Neural cell (in vitro differentiated cells): Measurements from ENCODE around the gene MPP3. TPM values are rescaled to one million over a fixed set of nuclear protein-coding genes. Genes with fewer than 3 reads are reported as not detected.

ENCODE experiments used
- H2AFZ ChIP-seq: fragments of 200-600, 300-800 bp; sonication (generic), shearing (Covaris generic); 2 replicates; pipeline ENCODE4 v1.6.0; 2014; ENCODE audit warnings: low read depth, mild to moderate bottlenecking, antibody characterized with exemption, low read length, moderate library complexity
- H3F3A ChIP-seq: fragments of 200-600 bp; shearing (Covaris generic); 2 replicates; pipeline ENCODE4 v1.6.1; 2016; ENCODE audit warnings: mild to moderate bottlenecking, moderate library complexity, mixed read lengths, antibody characterized with exemption, low read length; ENCODE audit not compliant: insufficient read depth, poor library complexity, severe bottlenecking
- H3K27ac ChIP-seq: fragments of 200-600, 300-800 bp; sonication (generic), shearing (Covaris generic); 2 replicates; pipeline ENCODE4 v1.5.1; 2014; ENCODE audit warnings: mild to moderate bottlenecking, low read length, moderate library complexity
- H3K27me3 ChIP-seq: fragments of 300-800, 200-600 bp; sonication (generic), shearing (Covaris generic); 2 replicates; pipeline ENCODE4 v1.6.0; 2014; ENCODE audit warnings: mild to moderate bottlenecking, low read depth, low read length, moderate library complexity; ENCODE audit not compliant: insufficient read depth
- H3K36me3 ChIP-seq: fragments of 300-800, 200-600 bp; sonication (generic), shearing (Covaris generic); 2 replicates; pipeline ENCODE4 v1.5.1; 2014; ENCODE audit warnings: mild to moderate bottlenecking, antibody characterized with exemption, low read length, moderate library complexity; ENCODE audit not compliant: insufficient read depth
- H3K4me2 ChIP-seq: fragments of 300-800, 200-600 bp; sonication (generic), shearing (Covaris generic); 2 replicates; pipeline ENCODE4 v1.6.0; 2014; ENCODE audit warnings: mild to moderate bottlenecking, low read length
- H3K4me3 ChIP-seq: fragments of 300-800, 200-600 bp; sonication (generic), shearing (Covaris generic); 2 replicates; pipeline ENCODE4 v1.5.1; 2014; ENCODE audit warnings: mild to moderate bottlenecking, low read length, moderate library complexity
- H3K79me2 ChIP-seq: fragments of 200-600 bp; shearing (Covaris generic); replicated peaks from 2 replicates; pipeline ENCODE4 v1.6.0; 2014; ENCODE audit warnings: mild to moderate bottlenecking, low read length, moderate library complexity; ENCODE audit not compliant: insufficient read depth
- H3K9ac ChIP-seq: fragments of 300-800, 200-600 bp; sonication (generic), shearing (Covaris generic); 2 replicates; pipeline ENCODE4 v1.6.1; 2016; ENCODE audit warnings: mild to moderate bottlenecking, low read length, mixed read lengths
- H3K9me2 ChIP-seq: fragments of 200-600 bp; shearing (Covaris generic); 2 replicates; pipeline ENCODE4 v1.6.1; 2016; ENCODE audit warnings: mild to moderate bottlenecking, low read length, mixed read lengths; ENCODE audit not compliant: insufficient read depth
- H3K9me3 ChIP-seq: fragments of 200-600, 300-800 bp; sonication (generic), shearing (Covaris generic); 2 replicates; pipeline ENCODE4 v1.6.1; 2016; ENCODE audit warnings: mild to moderate bottlenecking, mixed run types, low read length, moderate library complexity, mixed read lengths
- H4K20me1 ChIP-seq: fragments of 200-600 bp; shearing (Covaris generic); 2 replicates; pipeline ENCODE4 v1.6.1; 2016; ENCODE audit warnings: mild to moderate bottlenecking, mixed run types; ENCODE audit not compliant: insufficient read depth
- EP300 ChIP-seq: fragments of 450-650 bp; conservative IDR thresholded peaks from 2 replicates; pipeline ENCODE4 v1.6.1; 2014; ENCODE audit warnings: antibody characterized with exemption, mild to moderate bottlenecking, moderate library complexity; ENCODE audit not compliant: poor library complexity, severe bottlenecking
- EZH2 ChIP-seq: fragments of 200-600, 300-800 bp; shearing (Covaris generic), sonication (generic); IDR thresholded peaks from 2 replicates; pipeline ENCODE4 v1.6.1; 2014; ENCODE audit warnings: antibody characterized with exemption, low read length, borderline replicate concordance, mild to moderate bottlenecking; ENCODE audit not compliant: insufficient read depth, poor library complexity, severe bottlenecking
- MXI1 ChIP-seq: fragments of 450-650 bp; conservative IDR thresholded peaks from 2 replicates; pipeline ENCODE4 v1.6.1; 2014; ENCODE audit warnings: antibody characterized with exemption, mild to moderate bottlenecking; ENCODE audit not compliant: poor library complexity, severe bottlenecking
- POLR2AphosphoS5 ChIP-seq: IDR thresholded peaks from 2 replicates; pipeline ENCODE4 v1.6.1; 2012
- RAD21 ChIP-seq: fragments of 450-650 bp; conservative IDR thresholded peaks from 2 replicates; pipeline ENCODE4 v1.6.1; 2014; ENCODE audit warnings: antibody characterized with exemption, mild to moderate bottlenecking, moderate library complexity
- SMC3 ChIP-seq: fragments of 450-650 bp; conservative IDR thresholded peaks from 2 replicates; pipeline ENCODE4 v1.6.1; 2014; ENCODE audit warnings: antibody characterized with exemption, mild to moderate bottlenecking, moderate library complexity; ENCODE audit not compliant: poor library complexity
- TAF1 ChIP-seq: IDR thresholded peaks from 2 replicates; pipeline ENCODE4 v1.6.1; 2012; ENCODE audit warnings: low read depth
- polyA plus RNA-seq: library from polyadenylated mRNA; depleted of rRNA; stranded (reverse); fragments of >200 nt; gene quantifications from 2 replicates; pipeline ENCODE4 v1.2.3, GENCODE V29; 2014
- TF ChIP-seq, protein P1 (sequence below): IDR thresholded peaks from 2 replicates; pipeline ENCODE4 v1.6.1; 2012; ENCODE audit warnings: borderline replicate concordance
- TF ChIP-seq, protein P2 (sequence below): fragments of 450-650 bp; IDR thresholded peaks from 2 replicates; pipeline ENCODE4 v1.5.1; 2014; ENCODE audit warnings: antibody characterized with exemption, mild to moderate bottlenecking, moderate library complexity; ENCODE audit not compliant: poor library complexity, severe bottlenecking

Gene MPP3
- polyA plus RNA-seq, 1 donor from 2014 or later = 48.1 TPM

DNA sequence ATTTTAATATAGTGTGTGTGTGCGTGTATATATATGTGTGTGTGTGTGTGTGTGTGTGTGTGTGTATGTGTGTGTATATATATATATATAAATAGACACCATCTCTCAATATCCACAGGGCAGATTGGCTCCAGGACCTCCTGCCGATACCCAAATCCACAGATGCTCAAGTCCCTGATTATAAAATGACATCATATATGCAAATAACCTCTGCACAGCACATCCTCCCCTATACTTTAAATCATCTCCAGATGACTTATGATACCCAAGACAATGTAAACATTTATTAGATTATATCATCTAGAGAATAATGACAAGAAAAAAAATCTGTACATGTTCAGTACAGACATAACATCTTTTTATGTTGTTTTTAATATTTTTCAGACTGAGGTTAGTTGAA lies 62.0 kb downstream of the MPP3 start:
- H3K4me2 ChIP-seq = no peak overlapping the region
- peaks cover 9% of the 10 kb centered on the region for H3K36me3 ChIP-seq
- no peak overlapping the region for H2AFZ ChIP-seq

DNA sequence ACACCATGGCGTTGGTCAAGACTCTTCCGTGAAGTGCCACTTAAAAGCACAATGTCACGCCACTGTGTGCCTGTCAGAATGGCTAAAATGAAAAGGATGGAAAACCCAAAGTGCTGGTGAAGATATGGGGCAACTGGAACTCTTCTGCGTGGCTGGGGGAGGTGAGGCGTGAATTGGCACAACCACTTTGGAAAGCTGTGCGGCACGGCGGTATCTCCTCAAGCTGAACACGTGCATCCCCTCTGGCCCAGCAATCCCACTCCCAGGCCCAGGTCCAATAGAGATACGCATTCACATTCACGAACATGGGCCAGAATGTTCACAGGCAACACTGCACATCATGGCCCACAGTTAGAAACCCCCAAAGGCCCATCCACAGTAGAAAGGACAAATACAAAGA lies 63.1 kb downstream of the MPP3 start:
- Histone ChIP-seq H3K36me3 (peaks cover 9% of the 10 kb centered on the region), H3K79me2 (no peaks in the 10 kb centered on the region)

More for the DNA sequence above, 62.0 kb downstream of the MPP3 start:
- Histone ChIP-seq H3K4me3 (no peak overlapping the region), H3K27me3 (no peaks in the 10 kb centered on the region), H3K9me2 (no peaks in the 10 kb centered on the region), H3F3A (no peaks in the 10 kb centered on the region), H3K27ac (no peak overlapping the region), H3K79me2 (no peaks in the 10 kb centered on the region), H4K20me1 (no peaks in the 10 kb centered on the region), H3K9me3 (no peaks in the 10 kb centered on the region), H3K9ac (no peak overlapping the region)
- TF ChIP-seq RAD21 (no peak), TAF1 (no peak), MXI1 (no peak), EZH2 (no peak), EP300 (no peak), SMC3 (no peak), POLR2AphosphoS5 (no peak)
- TF ChIP-seq, protein P1, sequence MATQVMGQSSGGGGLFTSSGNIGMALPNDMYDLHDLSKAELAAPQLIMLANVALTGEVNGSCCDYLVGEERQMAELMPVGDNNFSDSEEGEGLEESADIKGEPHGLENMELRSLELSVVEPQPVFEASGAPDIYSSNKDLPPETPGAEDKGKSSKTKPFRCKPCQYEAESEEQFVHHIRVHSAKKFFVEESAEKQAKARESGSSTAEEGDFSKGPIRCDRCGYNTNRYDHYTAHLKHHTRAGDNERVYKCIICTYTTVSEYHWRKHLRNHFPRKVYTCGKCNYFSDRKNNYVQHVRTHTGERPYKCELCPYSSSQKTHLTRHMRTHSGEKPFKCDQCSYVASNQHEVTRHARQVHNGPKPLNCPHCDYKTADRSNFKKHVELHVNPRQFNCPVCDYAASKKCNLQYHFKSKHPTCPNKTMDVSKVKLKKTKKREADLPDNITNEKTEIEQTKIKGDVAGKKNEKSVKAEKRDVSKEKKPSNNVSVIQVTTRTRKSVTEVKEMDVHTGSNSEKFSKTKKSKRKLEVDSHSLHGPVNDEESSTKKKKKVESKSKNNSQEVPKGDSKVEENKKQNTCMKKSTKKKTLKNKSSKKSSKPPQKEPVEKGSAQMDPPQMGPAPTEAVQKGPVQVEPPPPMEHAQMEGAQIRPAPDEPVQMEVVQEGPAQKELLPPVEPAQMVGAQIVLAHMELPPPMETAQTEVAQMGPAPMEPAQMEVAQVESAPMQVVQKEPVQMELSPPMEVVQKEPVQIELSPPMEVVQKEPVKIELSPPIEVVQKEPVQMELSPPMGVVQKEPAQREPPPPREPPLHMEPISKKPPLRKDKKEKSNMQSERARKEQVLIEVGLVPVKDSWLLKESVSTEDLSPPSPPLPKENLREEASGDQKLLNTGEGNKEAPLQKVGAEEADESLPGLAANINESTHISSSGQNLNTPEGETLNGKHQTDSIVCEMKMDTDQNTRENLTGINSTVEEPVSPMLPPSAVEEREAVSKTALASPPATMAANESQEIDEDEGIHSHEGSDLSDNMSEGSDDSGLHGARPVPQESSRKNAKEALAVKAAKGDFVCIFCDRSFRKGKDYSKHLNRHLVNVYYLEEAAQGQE = no peak
- TF ChIP-seq, protein P2, sequence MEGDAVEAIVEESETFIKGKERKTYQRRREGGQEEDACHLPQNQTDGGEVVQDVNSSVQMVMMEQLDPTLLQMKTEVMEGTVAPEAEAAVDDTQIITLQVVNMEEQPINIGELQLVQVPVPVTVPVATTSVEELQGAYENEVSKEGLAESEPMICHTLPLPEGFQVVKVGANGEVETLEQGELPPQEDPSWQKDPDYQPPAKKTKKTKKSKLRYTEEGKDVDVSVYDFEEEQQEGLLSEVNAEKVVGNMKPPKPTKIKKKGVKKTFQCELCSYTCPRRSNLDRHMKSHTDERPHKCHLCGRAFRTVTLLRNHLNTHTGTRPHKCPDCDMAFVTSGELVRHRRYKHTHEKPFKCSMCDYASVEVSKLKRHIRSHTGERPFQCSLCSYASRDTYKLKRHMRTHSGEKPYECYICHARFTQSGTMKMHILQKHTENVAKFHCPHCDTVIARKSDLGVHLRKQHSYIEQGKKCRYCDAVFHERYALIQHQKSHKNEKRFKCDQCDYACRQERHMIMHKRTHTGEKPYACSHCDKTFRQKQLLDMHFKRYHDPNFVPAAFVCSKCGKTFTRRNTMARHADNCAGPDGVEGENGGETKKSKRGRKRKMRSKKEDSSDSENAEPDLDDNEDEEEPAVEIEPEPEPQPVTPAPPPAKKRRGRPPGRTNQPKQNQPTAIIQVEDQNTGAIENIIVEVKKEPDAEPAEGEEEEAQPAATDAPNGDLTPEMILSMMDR = no peak

More for the DNA sequence above, 63.1 kb downstream of the MPP3 start:
- Histone ChIP-seq H3K9me3 (no peaks in the 10 kb centered on the region), H3K9me2 (no peaks in the 10 kb centered on the region), H3K9ac (no peak overlapping the region), H3K4me3 (no peak overlapping the region), H2AFZ (no peak overlapping the region), H3K27me3 (no peaks in the 10 kb centered on the region), H3K27ac (no peak overlapping the region), H3F3A (no peaks in the 10 kb centered on the region), H4K20me1 (no peaks in the 10 kb centered on the region), H3K4me2 (no peak overlapping the region)
- no peak for TF ChIP-seq TAF1
- TF ChIP-seq POLR2AphosphoS5 = no peak
- no peak for TF ChIP-seq MXI1
- TF ChIP-seq, protein P2 = no peak
- no peak for TF ChIP-seq EP300
- TF ChIP-seq, protein P1 = no peak
- no peak for TF ChIP-seq SMC3
